GM12878 (cell line): Measurements from ENCODE around the gene SLC12A6.

Experiments used
- CTCF ChIP-seq, 3 experiments: IDR thresholded peaks in 2 of 3; conservative IDR thresholded peaks in 1 of 3; 2 replicates each; pipeline ENCODE4 v1.5.1; 2011; ENCODE audit warnings: low read depth in 3 of 3, low read length in 3 of 3, mild to moderate bottlenecking in 3 of 3, control low read depth in 2 of 3, moderate library complexity in 2 of 3, inconsistent platforms in 1 of 3, mixed read lengths in 1 of 3; ENCODE audit not compliant: control insufficient read depth in 2 of 3, insufficient read depth in 1 of 3; ENCODE audit errors: extremely low read depth in 1 of 3
- EZH2 ChIP-seq: IDR thresholded peaks from 2 replicates; pipeline ENCODE4 v1.6.1; 2012; ENCODE audit warnings: low read depth, mild to moderate bottlenecking, control low read depth, inconsistent platforms, low read length, borderline replicate concordance; ENCODE audit not compliant: control insufficient read depth
- POLR2AphosphoS5 ChIP-seq: IDR thresholded peaks from 2 replicates; pipeline ENCODE4 v1.6.1; 2011; ENCODE audit warnings: mild to moderate bottlenecking, low read length, inconsistent platforms

- TF ChIP-seq CTCF (IDR thresholded peaks at IDR 0.05 in 2 of 3, conservative IDR thresholded peaks at IDR 0.05 in 1 of 3; ENCODE audit: control insufficient read depth in 2 of 3, extremely low read depth in 1 of 3, insufficient read depth in 1 of 3, low read depth in 3 of 3, low read length in 3 of 3), result no peak
- TF ChIP-seq EZH2, result no peak
- TF ChIP-seq POLR2AphosphoS5, result no peak
These were observed 5.8 kb downstream of the SLC12A6 start for GRCh38 chr15:34331809-34332208.
